HG03103 (cell line): ENCODE data around the gene PAX7.
"Not testable (repeated sequence)": the region's sequence is repeated elsewhere in the genome, so short reads cannot be mapped to it uniquely, and the experiment has no call there.

Experiments used
- ATAC-seq: cut with Tn5 transposase; IDR thresholded peaks from one replicate; pipeline ENCODE4 v1.9.1; 2021; ENCODE audit warnings: low read depth; ENCODE audit not compliant: unreplicated experiment

PAX7 gene

DNA sequence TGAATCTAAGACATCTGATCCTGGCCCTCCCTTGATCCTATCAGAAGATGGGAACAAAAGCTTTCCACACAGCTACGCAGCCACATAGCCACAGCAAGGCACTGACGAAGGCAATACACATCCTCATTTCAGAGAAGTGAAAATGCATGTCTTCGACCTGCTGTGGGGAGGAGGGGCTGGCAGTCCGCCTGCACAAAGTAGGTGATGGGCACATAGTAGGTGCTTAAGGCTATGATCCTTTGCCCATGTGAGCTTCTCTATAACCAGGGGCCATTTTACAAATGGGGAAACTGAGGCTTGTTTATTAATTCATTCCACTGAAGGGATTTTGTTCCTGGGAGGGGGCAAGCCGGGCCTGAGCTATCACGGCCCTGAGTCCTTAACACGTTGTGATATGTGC lies 94.2 kb downstream of the PAX7 start:
- no peak for ATAC-seq

DNA sequence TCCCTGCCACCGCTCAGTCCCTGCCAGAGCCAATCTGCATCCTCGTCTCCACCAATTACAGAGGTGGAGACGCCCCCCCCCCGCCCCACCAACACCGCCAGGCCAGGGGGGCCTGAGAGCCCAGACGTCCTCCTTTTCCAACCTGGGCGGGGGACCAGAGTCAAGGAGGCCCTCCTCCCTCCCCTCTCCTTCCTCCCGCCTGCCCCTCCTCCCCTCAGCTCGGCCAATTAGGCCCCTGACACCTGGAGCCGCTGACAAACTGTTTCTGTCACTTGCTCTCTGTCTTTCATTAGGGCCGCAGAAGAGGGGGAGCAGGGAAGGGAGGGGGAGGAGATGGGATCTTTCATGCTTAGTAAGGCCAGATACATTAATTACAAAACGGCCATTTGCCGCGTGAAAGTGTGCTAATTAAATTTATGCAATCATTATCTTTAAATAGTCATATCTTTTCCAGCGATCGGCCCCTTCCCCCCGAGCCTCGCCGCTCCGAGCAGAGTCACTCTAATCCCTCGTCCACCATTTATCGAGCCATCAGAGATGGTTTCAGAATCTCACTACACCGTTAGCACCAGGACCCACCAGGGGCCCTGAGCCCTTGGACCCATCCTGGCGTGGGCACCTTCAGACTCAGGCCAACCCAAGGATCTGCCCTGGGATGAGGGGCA lies 94.7 kb downstream of the PAX7 start:
- no peak for ATAC-seq

DNA sequence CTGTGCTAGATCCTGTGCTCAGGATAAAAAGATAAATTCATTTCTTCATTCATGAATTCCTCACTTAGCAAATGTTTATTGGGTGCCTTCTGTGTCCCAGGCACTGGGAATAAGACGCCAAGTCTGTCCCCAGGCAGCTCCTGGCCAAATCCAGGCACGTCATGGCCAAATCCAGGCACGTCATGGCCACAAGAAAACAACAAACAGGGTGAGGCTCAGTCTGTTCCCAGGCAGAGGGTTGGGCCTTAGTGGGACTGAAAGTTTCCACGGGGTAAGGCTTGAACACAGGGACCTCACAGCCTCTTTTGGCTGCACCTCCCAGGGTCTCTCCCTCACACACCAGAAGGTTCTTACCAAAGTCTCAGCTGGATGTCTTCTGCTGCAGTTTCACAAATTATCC lies 95.7 kb downstream of the PAX7 start:
- no peak for ATAC-seq

DNA sequence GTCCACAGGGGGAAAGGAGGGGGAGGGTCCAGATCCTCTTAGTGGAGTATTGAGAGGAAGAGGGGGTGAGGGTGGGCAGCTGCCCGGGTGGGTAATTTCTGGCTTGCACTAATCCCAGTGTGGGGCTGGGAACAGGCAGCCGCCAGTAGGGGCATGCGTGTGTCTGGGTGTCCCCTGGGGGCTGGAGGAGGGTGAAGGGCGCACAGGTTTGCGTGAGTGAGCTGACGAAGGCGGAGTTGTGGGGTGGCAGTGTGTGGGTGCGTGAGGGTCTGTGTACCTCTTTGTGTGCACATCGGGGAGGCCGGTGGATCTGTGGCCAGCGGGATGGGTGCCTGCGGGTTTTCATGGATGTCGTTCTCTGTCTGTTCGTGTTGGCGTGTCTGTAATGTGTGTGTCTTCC lies 97.3 kb downstream of the PAX7 start:
- ATAC-seq = no peak

DNA sequence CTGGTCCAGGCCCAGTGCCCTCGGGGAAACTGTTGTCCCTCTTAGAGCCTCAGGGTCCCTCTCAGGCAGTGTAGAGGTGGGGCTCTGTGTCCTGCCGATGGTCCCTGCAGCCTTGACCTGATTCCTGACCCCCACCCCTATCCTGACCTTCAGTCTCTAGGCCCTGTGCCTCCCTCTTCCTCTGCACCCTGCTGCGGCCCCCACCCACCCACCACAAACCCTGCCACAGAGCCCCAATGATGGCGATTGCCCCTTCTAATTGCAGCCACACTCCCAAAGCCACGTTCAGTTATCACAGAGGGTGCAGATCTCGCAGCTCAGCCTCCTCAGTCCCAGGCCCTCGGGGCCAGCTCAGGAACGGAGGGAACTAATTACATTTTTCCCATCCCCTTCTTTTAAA lies 99.7 kb downstream of the PAX7 start:
- no peak for ATAC-seq

DNA sequence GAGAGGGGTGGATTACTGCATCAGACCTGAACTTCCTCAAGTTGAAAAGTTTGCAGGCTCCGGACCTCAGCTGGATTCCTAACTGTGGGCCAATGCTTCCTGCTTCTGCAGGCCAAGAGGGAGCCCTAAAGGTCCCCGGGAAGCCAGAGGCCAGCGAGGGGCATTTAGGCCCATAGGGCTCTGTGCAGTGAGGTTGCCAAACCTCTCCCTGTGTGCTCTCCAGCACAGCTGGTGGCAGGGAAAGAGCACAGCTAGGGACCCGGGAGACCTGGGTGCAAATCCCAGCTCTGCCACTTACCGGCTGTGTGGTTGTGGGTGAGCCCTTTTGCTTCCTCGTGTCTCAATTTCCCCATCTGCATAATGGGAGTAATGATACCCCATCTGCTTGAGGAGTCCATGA lies 100.5 kb downstream of the PAX7 start:
- ATAC-seq = no peak

DNA sequence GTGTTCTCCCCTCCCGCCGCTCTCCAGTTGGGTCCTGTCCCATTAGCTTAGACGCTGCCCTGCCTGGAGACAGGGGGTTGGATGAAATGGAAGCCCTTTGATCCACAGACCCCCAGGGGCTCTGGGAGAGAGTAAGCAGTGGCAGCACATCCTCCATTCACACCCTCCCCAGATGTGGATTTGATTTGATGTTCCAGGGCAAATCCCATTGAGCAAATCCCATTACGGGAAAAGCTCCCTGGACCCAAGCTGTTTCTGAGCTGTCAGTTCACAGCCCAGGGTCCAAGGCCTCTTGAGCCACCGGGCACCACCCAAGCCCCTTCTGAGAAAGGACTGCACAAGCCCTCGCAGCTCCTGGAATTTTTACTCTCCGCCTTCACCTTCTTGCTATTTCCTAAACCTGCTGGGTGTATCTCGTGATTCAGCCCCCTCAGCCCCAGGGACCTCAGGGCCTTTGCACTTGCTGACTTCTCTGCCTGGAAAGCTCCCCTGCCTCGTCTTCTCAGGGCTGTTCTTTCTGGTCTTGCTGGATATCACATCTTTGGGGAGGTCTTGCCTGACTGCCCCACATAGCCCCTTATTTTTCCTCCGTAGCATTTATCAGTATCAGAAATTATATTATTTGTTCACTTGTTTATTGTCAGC lies 101.1 kb downstream of the PAX7 start:
- no peak for ATAC-seq

DNA sequence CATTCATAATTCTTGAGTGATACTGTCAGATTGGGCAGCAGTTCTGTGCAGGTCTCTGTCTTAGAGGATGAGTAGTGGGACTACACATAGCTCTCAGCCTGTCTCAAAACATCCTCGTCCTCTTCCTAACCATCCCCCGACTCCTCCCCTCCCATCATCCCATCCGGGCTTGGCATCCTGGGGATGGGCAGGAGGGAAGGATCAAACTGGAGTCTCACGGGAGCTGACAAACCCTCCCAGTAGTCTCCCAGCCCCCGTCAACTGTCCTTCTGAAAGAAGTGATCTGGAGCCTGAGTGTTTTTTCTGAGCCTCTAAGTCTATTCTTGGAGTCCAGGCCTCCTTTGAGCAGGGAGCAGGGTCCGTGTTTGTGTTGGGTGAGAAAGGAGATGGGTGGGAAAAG lies 102.0 kb downstream of the PAX7 start:
- no peak for ATAC-seq

DNA sequence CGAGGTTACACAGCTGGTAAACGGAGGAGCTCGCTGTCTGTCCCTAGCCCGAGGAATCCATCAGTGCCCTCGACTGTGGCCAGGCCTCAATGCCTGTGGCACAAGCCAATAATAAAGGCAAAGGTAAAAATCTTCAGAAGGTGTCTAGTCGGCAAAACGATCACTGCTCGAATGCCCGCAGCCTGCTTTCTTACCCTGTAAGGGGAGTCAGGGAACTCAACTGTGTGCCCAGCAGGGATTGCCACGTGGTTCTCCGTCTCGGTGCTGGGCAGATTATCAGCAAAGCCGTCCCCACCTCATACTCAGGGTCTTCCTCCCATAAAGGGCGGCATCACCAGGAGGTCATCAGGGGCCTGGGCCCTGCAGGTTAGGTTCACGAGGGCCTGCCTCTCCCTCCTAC lies 103.4 kb downstream of the PAX7 start:
- no peak for ATAC-seq

DNA sequence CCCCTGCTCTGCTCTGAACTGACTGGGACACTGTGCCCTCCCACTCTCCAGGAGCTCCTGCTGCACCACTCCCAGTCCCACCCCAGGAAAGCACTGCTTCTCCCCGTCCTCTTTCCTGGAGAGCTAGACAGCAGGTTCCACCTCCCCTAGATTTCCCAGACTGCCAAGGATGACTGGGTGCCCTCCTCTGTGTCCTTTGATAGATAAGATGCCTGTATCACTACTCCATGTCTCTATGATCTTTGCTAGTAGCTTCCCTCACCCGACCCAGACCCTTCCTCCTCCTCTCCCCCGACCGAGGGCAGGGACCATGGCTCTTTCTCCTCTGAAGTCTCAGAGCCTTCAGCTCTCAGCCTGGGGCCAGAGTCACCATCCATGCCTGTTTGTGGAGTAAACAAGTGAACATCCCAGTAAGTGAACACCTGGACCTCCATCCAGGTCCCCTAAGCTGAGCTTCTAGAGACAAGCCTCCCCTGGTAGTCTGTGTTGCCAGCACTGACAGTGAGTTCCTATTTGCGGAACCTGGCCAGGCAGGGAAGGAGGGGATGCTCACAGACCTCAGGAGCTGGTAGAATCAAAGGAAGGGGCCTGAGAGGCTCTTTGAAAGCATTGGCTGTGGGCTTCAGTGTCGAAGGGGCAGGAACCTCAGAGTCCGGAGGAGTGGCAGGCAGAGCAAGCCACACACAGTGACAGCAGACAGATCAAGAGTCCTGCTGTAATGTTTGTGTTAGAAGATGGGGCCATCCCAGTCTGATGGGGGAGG lies 104.0 kb downstream of the PAX7 start:
- no peak for ATAC-seq

DNA sequence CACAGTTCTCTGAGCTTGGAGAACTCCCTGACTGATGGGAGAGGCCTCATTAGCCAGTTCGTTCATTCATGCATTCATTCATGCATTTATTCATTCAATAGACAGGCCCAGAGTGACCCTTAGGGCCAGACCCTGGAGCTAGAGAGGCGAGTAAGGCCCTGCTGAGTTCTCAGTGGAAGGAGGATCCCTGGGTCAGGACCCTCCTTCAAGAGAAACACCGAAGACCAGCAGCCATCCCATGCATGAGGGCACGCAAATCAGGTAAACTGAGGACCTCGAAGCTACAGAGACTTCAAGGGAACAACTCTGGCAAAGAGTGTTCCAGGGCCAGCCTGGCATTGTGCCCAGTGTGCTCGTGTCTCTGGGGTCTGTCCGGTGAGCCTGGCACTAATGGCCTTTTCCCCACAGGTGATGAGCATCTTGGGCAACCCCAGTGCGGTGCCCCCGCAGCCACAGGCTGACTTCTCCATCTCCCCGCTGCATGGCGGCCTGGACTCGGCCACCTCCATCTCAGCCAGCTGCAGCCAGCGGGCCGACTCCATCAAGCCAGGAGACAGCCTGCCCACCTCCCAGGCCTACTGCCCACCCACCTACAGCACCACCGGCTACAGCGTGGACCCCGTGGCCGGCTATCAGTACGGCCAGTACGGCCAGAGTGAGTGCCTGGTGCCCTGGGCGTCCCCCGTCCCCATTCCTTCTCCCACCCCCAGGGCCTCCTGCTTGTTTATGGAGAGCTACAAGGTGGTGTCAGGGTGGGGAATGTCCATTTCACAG lies 104.8 kb downstream of the PAX7 start:
- ATAC-seq = no peak

DNA sequence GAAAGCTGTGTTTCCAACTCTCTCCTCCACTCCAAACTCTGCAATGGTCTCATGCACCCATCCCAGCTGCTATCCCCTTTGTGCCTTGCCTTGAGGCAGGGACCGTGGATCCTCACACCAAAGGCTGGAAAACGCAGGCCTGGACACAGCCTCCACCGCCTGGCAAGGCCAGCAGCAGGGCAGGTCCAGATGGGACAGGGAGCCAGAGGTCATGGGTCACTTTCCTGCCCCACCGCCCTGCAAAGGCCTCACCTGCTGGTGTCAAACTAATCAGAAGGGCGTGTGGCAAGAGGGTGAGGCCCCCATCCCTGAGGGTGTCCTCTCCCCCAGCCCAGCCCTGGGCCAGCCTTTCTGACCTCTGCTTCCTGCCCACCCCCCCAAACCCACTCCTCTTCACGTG lies 106.3 kb downstream of the PAX7 start:
- no peak for ATAC-seq

DNA sequence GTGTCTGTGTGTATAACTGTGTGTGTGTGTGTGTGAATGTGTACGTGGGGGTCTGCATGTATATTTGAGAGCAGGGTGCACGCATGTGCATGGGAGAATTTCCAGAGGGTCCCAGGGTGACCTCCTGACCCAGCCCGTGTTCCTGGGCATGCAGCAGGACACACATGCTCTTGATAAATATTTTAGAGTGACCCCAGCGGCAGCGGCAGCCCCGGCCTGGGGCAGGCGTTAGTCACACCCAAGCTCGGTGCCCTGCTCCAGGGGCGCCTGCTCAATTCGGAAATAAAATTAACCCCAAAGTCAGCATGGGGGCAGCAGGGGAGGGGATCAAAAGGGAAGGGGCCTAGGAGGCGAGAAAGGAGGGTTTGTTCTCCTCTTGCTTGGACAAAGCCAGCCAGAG lies 107.5 kb downstream of the PAX7 start:
- ATAC-seq = no peak

DNA sequence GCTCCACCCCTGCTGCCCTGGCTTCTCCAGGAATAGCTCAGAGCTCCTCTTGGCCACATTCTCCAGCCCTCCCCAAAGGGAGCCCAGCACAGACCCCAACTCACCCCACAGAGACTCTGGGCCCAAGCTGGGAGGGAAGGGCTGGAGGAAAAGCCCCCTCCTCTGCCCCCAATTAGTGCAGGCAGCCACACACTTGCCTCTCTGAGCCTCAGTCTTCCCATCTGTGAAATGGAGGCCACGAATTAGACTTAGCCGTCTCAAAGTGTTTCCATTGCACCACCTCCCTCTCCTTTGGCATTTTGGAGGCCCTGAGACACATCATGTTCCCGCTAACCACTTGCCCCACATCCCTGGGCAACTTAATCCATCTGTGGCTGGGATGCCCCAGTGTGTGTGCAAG lies 108.0 kb downstream of the PAX7 start:
- ATAC-seq = no peak

DNA sequence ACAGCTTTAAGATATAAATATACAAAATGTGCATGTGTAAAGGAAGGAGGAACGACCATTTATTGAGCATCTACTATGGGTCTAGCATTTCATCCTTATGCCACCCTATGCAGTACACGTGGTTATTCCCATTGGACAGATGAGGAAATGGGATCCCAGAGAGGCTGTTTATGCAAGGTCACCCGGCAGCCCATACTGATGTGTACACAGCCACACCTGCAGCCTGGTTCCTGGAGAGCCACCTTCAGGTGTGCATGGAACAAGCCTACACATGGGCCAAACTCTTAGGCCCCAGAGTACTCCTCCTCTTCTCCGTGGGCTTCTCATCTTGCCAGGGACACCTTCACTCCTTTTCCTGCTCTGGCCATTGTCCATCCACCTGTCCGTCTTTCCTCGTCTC lies 108.8 kb downstream of the PAX7 start:
- no peak for ATAC-seq

DNA sequence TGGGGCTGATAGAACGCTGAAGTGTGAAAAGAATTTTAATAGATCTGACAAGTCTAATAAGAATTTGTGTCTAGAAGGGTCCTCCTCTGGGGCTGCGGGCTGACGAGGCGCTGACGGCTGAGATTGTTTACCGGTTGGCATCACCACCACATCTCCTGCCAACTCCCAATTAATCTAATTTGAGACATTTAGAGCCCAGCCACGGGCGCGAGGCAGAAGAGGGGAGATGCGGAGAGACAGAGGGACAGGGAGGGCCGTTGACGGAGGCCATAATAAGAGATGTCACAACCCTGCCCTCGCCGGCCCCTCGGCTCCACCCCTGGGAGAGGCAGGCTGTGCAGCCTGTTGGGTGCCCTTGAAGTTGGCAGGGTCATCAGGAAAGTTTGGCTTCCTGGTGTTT lies 109.3 kb downstream of the PAX7 start:
- no peak for ATAC-seq

DNA sequence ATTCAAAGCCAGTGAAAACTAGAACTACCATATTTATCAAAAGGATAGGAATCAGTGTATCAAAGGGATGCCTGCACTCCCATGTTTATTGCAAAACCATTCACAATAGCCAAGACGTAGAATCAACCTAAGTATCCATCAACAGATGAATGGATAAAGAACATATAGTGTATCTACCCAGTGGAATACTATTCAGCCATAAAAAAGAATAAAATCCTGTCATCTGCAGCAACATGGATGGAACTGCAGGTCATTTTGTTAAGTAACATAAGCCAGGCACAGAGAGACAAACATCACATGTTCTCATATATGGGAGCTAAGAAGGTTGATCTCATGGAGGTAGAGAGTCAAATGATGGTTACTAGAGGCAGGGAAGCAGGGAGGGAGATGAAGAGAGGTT lies 110.0 kb downstream of the PAX7 start:
- no peak for ATAC-seq

DNA sequence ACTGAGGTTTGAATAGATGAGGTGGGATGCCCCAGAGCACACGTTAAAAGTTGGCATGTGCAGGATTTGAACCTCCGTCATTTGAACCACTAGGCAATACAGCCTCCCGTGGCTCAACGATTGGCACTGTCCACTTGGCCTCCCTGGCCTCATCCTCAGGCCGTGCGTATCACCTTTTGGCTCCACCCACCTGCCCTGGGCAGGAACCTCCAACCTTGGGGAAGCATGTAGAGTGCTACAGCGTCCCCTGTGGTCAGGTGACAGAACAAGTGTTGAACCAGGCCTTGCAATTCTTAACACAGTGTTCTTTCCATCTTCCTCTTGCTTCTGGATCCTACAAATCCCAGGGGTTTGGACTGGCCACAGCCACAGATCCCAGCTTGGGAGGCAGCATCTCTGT lies 112.6 kb downstream of the PAX7 start:
- ATAC-seq = no peak

DNA sequence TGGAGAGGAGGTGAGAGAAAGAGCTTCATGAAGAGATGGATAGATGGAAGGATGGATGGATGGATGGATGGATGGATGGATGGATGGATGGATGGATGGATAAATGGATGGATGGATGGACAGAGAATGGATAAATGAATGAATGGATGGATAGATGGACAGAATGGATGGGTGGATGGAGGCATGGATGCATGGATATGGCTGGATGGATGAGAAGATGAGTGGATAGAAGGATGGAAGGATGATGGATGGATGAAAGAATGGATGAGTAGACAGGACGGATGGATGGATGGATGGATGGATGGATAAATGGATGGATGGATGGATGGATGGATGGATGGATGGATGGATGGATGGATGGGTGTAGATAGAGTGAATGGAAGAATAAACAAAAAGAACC lies 113.7 kb downstream of the PAX7 start:
- not testable (repeated sequence) for ATAC-seq

DNA sequence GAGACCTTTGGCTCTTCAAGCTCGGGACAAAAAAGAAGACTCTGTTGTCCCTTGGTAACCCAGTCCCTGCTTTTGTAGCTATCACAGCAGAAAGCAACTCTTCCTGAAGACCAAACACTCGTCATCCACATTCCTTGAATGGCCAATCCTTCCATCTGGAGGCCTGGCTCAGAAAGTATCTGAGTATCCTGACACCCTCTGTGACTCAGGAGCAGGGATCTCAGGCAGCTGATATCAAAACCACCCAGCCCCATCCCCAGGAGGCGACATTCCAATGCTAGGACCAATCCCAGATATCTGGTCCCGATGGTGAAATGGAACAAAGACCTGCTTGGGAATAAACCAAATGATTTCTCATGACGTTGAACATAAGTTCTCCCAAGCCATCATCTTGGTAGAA lies 116.3 kb downstream of the PAX7 start:
- no peak for ATAC-seq

DNA sequence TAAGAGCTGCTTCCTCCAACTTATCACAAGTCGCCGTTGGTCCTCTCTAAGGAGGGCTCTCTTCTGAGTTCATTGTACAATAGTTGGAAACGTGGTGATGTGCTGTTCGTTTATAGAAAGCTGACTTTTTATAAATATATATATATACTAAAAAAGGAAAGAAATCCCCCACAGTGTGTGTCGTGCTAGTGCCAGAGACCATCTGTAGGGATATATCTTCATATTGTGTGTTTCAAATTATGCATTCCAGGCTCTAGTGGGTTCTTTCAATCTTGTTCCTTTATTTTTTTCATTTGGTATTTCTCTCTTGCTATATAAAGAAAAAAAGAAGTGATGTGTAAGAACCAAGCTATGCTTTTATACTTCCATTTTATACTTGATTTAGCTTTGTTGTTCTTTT lies 117.0 kb downstream of the PAX7 start:
- no peak for ATAC-seq
